Caco-2 (cell line): Measurements from ENCODE around the gene SMOC2. TPM values are rescaled to one million over a fixed set of nuclear protein-coding genes. Genes with fewer than 3 reads are reported as not detected.

Experiments used
- BruUV-seq: library from RNA; stranded (reverse); fragments of 400-500 nt; replicated peaks from 2 replicates; lab custom pipeline; 2021; lab: Mats Ljungman, UMichigan
- CTCF ChIA-PET: fragments of 300-600 bp; sonication (Branson Sonifier 250); formaldehyde crosslinking; loops from one replicate; lab custom pipeline; 2022; ENCODE audit warnings: antibody characterized with exemption; lab: Charles Lee
- POLR2A ChIA-PET: fragments of 300-600 bp; sonication (Branson Sonifier 250); formaldehyde crosslinking; loops from one replicate; lab custom pipeline; 2022; ENCODE audit warnings: antibody characterized with exemption; lab: Charles Lee
- DNase-seq, 2 experiments: peaks; one replicate each; pipeline versions ENCODE4 v3.0.0 to v3.0.0-alpha.2; 2020 to 2022
- H3K27me3 ChIP-seq: replicated peaks from 2 replicates; pipeline ENCODE4 v1.6.0; 2011; ENCODE audit warnings: low read length; ENCODE audit not compliant: control insufficient read depth, insufficient read depth
- H3K36me3 ChIP-seq: 2 replicates; pipeline ENCODE4 v1.5.1; 2011; ENCODE audit warnings: low read length; ENCODE audit not compliant: control insufficient read depth, insufficient read depth
- H3K4me1 ChIP-seq: fragments of 250-450 bp; sonication (Bioruptor Pico); 2 replicates; pipeline ENCODE4 v1.5.1; 2020; ENCODE audit warnings: mild to moderate bottlenecking
- H3K4me3 ChIP-seq: 2 replicates; pipeline ENCODE4 v1.5.1; 2011; ENCODE audit warnings: low read depth, mild to moderate bottlenecking, control low read depth, low read length
- H3K9me3 ChIP-seq: fragments of 250-450 bp; sonication (Bioruptor Pico); 2 replicates; pipeline ENCODE4 v1.5.1; 2020; ENCODE audit warnings: mild to moderate bottlenecking, moderate library complexity
- H3K27ac Mint-ChIP-seq: one replicate; pipeline ENCODE4 v1.8.0; 2022; ENCODE audit warnings: mixed read lengths; ENCODE audit not compliant: unreplicated experiment
- H3K27me3 Mint-ChIP-seq: one replicate; pipeline ENCODE4 v1.8.0; 2022; ENCODE audit warnings: mixed read lengths; ENCODE audit not compliant: insufficient read depth, unreplicated experiment
- H3K36me3 Mint-ChIP-seq: one replicate; pipeline ENCODE4 v1.8.0; 2022; ENCODE audit warnings: mild to moderate bottlenecking, mixed read lengths; ENCODE audit not compliant: insufficient read depth, unreplicated experiment
- H3K4me1 Mint-ChIP-seq: one replicate; pipeline ENCODE4 v1.8.0; 2022; ENCODE audit warnings: low read depth, mixed read lengths; ENCODE audit not compliant: unreplicated experiment
- H3K4me3 Mint-ChIP-seq: one replicate; pipeline ENCODE4 v1.8.0; 2022; ENCODE audit warnings: mild to moderate bottlenecking, moderate library complexity, mixed read lengths; ENCODE audit not compliant: unreplicated experiment
- H3K9me3 Mint-ChIP-seq: one replicate; pipeline ENCODE4 v1.8.0; 2022; ENCODE audit warnings: mixed read lengths; ENCODE audit not compliant: unreplicated experiment
- intact Hi-C: fragments of 100-400 bp; cut with micrococcal nuclease; formaldehyde crosslinking; loops from one replicate; pipeline ENCODE4 v1.10.0; 2022; ENCODE audit not compliant: unreplicated experiment
- total RNA-seq: library from RNA; stranded (reverse); gene quantifications from 2 replicates; pipeline ENCODE4 v1.2.3, GENCODE V29; 2022
- TF ChIP-seq, protein P1 (sequence below), 2 experiments: fragments of 200-600 bp in 1 of 2; IDR thresholded peaks; 1 replicate in 1 of 2; 2 replicates in 1 of 2; pipeline versions ENCODE4 v1.5.1 to v1.8.0; 2011 to 2022; ENCODE audit warnings: antibody characterized with exemption in 1 of 2, control low read depth in 1 of 2, inconsistent platforms in 1 of 2, low read depth in 1 of 2, low read length in 1 of 2, mild to moderate bottlenecking in 1 of 2, moderate library complexity in 1 of 2; ENCODE audit not compliant: insufficient read depth in 1 of 2, severe bottlenecking in 1 of 2, unreplicated experiment in 1 of 2

SMOC2 gene
- total RNA-seq, 1 experiment from 2014 or later: 2.8 TPM

DNA sequence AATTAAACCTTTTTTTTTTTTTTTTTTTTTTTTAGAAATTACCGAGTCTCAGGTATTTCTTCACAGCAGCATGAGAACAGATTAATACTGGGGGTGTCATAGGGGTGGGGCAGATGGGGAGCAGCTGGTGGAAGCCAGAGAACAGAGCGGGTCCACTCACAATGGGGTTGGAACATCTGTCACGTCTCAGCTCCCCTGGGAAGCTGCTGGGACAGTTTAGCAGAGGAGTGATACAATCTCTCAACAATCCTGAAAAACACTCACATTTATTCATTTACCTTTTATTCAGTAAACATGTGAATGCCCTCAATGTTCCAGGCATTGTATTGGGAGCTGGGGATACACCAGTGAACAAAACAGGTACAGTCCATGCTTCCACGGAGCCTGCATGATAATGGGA lies 162.2 kb downstream of the SMOC2 start:
- BruUV-seq: no TSS peak
- POLR2A ChIA-PET: no interaction called here
- no peak for DNase-seq

DNA sequence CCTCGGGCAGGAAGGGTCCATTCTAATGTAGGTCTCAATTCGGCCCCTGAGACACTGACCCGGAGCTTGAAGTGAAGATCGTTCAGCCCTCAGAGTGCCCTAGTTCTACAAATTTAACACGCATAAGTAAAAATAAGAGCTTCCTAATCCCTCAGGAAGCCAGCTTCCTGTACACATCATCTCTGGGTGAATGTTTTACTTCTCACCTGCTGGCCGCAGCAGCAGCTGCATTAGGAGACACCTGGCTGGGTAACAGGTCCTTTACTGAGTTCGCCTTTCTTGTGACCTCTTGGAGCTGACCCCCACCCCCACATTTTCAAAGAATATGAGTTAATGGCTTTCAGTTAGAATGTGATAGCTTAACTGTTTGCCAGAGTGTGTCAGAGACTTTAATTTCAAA lies 165.0 kb downstream of the SMOC2 start:
- intact Hi-C loops: loop anchor here (10.0 kb wide), 1 partner anchor 151 kb away; no protein-coding TSS in a partner anchor
- H3K4me1 Mint-ChIP-seq: peaks cover 5% of the 10 kb centered on the region
- H3K4me3 Mint-ChIP-seq: no peak overlapping the region
- peaks cover 10% of the 10 kb centered on the region; the same call in 1 of the 2 replicates for H3K4me1 ChIP-seq
- ChIA-PET CTCF (interaction anchor here (0.6 to 1.2 kb wide), 4 partner anchors 8 to 238 kb away, joined by 3 to 6 read pairs (median 4); no protein-coding TSS in a partner anchor), POLR2A (no interaction called here)
- peak in 1 of 2 experiments; percentile 30 for DNase-seq
- no peaks in the 10 kb centered on the region for H3K36me3 ChIP-seq
- no peaks in the 10 kb centered on the region for H3K9me3 Mint-ChIP-seq
- no peaks in the 10 kb centered on the region for H3K36me3 Mint-ChIP-seq
- no peak overlapping the region for H3K27ac Mint-ChIP-seq
- BruUV-seq: no TSS peak
- H3K27me3 ChIP-seq: no peaks in the 10 kb centered on the region
- TF ChIP-seq, protein P1, sequence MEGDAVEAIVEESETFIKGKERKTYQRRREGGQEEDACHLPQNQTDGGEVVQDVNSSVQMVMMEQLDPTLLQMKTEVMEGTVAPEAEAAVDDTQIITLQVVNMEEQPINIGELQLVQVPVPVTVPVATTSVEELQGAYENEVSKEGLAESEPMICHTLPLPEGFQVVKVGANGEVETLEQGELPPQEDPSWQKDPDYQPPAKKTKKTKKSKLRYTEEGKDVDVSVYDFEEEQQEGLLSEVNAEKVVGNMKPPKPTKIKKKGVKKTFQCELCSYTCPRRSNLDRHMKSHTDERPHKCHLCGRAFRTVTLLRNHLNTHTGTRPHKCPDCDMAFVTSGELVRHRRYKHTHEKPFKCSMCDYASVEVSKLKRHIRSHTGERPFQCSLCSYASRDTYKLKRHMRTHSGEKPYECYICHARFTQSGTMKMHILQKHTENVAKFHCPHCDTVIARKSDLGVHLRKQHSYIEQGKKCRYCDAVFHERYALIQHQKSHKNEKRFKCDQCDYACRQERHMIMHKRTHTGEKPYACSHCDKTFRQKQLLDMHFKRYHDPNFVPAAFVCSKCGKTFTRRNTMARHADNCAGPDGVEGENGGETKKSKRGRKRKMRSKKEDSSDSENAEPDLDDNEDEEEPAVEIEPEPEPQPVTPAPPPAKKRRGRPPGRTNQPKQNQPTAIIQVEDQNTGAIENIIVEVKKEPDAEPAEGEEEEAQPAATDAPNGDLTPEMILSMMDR (IDR thresholded peaks at IDR 0.05; ENCODE audit: insufficient read depth in 1 of 2, low read depth in 1 of 2, low read length in 1 of 2, severe bottlenecking in 1 of 2, unreplicated experiment in 1 of 2): peak in 1 of 2 experiments; percentile 17
- H3K27me3 Mint-ChIP-seq: no peaks in the 10 kb centered on the region
- H3K9me3 ChIP-seq: no peaks in the 10 kb centered on the region
- H3K4me3 ChIP-seq: no peak overlapping the region

More for the DNA sequence above, 162.2 kb downstream of the SMOC2 start:
- H3K27me3 Mint-ChIP-seq: no peaks in the 10 kb centered on the region
- Histone ChIP-seq H3K36me3 (no peaks in the 10 kb centered on the region; the same call in 1 of the 2 replicates), H3K9me3 (no peaks in the 10 kb centered on the region), H3K27me3 (no peaks in the 10 kb centered on the region), H3K4me3 (no peak overlapping the region), H3K4me1 (peaks cover 6% of the 10 kb centered on the region; the same call in 1 of the 2 replicates)
- no peak overlapping the region for H3K4me3 Mint-ChIP-seq
- no peak overlapping the region for H3K27ac Mint-ChIP-seq
- intact Hi-C loops: loop anchor here (10.0 kb wide), 1 partner anchor 148 kb away; no protein-coding TSS in a partner anchor
- H3K36me3 Mint-ChIP-seq: no peaks in the 10 kb centered on the region
- TF ChIP-seq, protein P1 (IDR thresholded peaks at IDR 0.05; ENCODE audit: insufficient read depth in 1 of 2, low read depth in 1 of 2, low read length in 1 of 2, severe bottlenecking in 1 of 2, unreplicated experiment in 1 of 2): no peak
- H3K9me3 Mint-ChIP-seq: peaks cover 14% of the 10 kb centered on the region
- peaks cover 9% of the 10 kb centered on the region for H3K4me1 Mint-ChIP-seq
- CTCF ChIA-PET: no interaction called here

DNA sequence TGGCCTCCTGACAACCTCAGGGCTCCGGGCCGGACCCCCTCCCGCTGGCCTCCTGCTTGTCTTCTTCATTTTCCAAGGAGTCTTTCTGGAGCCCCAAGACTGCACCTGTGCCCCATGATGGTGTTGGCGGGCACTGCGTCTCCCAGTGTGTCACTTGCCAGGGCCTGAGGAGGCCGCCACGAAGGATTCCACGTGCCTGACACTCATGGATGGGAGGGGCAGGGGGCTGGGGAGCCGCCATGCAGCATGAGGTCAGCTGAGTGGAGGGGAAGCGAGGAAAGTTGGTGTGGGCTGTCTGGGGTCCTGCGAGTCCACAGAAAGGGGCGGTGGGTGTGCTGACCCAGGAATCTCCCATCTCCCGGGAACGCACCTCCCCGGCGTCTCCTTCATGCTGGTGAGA lies 165.7 kb downstream of the SMOC2 start:
- H3K4me1 Mint-ChIP-seq: peaks cover 5% of the 10 kb centered on the region
- BruUV-seq: no TSS peak
- H3K4me3 Mint-ChIP-seq: no peak overlapping the region
- no peaks in the 10 kb centered on the region for H3K27me3 Mint-ChIP-seq
- Histone ChIP-seq H3K27me3 (no peaks in the 10 kb centered on the region), H3K9me3 (no peaks in the 10 kb centered on the region), H3K4me3 (no peak overlapping the region), H3K4me1 (peaks cover 10% of the 10 kb centered on the region; the same call in 1 of the 2 replicates), H3K36me3 (no peaks in the 10 kb centered on the region)
- no peaks in the 10 kb centered on the region for H3K9me3 Mint-ChIP-seq
- no peaks in the 10 kb centered on the region for H3K36me3 Mint-ChIP-seq
- TF ChIP-seq, protein P1 (IDR thresholded peaks at IDR 0.05; ENCODE audit: insufficient read depth in 1 of 2, low read depth in 1 of 2, low read length in 1 of 2, severe bottlenecking in 1 of 2, unreplicated experiment in 1 of 2): no peak
- no peak overlapping the region for H3K27ac Mint-ChIP-seq
- POLR2A ChIA-PET: no interaction called here
- CTCF ChIA-PET: no interaction called here
- intact Hi-C loops: loop anchor here (10.0 kb wide), 1 partner anchor 152 kb away; no protein-coding TSS in a partner anchor
- DNase-seq: no peak
